ENCODE data around the gene STK32C. TPM values are rescaled to one million over a fixed set of nuclear protein-coding genes. Genes with fewer than 3 reads are reported as not detected.

STK32C gene
- total and polyA plus RNA-seq, 2 donors (not counting 1 experiment from before 2014, with no cell fraction given): 9.9 to 16.8 TPM

DNA sequence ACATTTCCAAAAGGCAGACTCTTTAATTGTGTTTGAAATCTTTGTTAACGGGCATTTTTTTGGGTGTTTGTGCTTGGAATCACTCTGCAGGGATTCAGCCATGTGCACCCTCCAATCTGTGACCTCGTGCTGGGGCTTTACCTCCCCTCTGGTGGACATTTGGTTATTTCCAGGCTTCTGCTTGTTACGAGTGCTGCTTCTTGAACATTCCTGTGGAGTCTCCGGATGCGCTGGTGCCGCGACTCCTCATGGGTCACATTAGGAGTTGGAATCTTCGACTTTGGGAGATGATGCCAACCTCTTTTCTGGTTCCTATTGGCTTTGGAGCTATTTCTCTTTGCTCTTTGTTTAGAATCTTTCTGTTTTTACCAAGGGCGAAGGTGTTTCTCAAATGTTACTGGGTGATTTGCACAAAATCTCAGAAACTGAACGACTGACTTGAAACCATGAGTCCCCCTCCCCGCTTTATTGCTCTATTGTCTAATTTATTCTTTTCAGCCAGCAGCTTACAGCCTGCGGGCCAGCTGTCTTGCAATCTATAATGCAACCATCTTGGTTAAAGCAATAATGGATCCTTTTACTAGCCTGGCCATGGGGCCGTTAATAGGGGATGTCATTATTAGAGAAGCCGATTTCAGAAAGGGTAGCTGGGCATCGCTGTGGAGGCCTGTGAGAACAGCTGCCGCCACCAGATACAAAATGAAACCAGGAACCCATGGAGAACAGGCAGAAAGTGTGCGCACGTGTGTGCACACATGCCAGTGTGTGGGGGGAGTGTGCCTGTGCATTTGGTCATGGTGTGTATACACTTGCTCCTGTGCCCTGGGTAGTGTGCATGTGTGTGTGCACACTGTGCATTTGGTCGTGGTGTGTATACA is 130.9 kb downstream of the STK32C start:
- Histone ChIP-seq H3K4me2 (replicated peaks; ENCODE audit: low read depth, low read length, poor library complexity, severe bottlenecking) (peak overlapping the region; percentile 29), H3K36me3 (replicated peaks in 1 of 2; ENCODE audit: control extremely low read depth in 1 of 2, control insufficient read depth in 1 of 2, extremely low read depth in 1 of 2, insufficient read depth in 2 of 2, low read length in 1 of 2) (no peaks in the 10 kb centered on the region), H3K4me1 (ENCODE audit: control insufficient read depth in 2 of 2, insufficient read depth in 2 of 2, low read length in 2 of 2) (peaks cover 11 to 16% of the 10 kb centered on the region in 2 donors), H3K79me2 (ENCODE audit: control insufficient read depth, insufficient read depth, low read length) (no peaks in the 10 kb centered on the region), H2AFZ (ENCODE audit: insufficient read depth, low read depth, low read length, poor library complexity, severe bottlenecking) (no peak overlapping the region), H3K27ac (ENCODE audit: low read length in 2 of 2) (no peak overlapping the region), H3K9me3 (ENCODE audit: control extremely low read depth in 1 of 3, control insufficient read depth in 2 of 3, insufficient read depth in 1 of 3, low read length in 2 of 3) (peaks cover 0 to 8% (median 0%) of the 10 kb centered on the region in 3 donors), H3K27me3 (replicated peaks in 1 of 4; ENCODE audit: control extremely low read depth in 1 of 4, control insufficient read depth in 3 of 4, insufficient read depth in 4 of 4, low read length in 3 of 4) (peaks cover 0 to 42% (median 19%) of the 10 kb centered on the region in 4 experiments), H3K9ac (ENCODE audit: low read length) (no peak overlapping the region), H4K20me1 (ENCODE audit: control insufficient read depth, insufficient read depth, low read length, poor library complexity, severe bottlenecking) (no peaks in the 10 kb centered on the region), H3K4me3 (ENCODE audit: control extremely low read depth in 1 of 5, extremely low read depth in 1 of 5, insufficient read depth in 1 of 5, low read depth in 2 of 5, low read length in 4 of 5) (no peak overlapping the region)
- Mint-ChIP-seq H3K9me3 (ENCODE audit: insufficient read depth) (no peaks in the 10 kb centered on the region), H3K27ac (no peak overlapping the region), H3K4me1 (peaks cover 6% of the 10 kb centered on the region), H3K4me3 (no peak overlapping the region), H3K27me3 (peaks cover 35% of the 10 kb centered on the region)
- no peak for DNase-seq
- TF ChIP-seq CTCF (IDR thresholded peaks at IDR 0.05) (no peak), EZH2 (IDR thresholded peaks at IDR 0.05; ENCODE audit: borderline replicate concordance, insufficient read depth, low read depth, low read length, poor library complexity, severe bottlenecking) (no peak)
- POLR2A ChIA-PET: no interaction called here
- CTCF ChIA-PET: no interaction called here
- no peak for ATAC-seq (ENCODE audit: low read depth)
- intact Hi-C loops (cut with micrococcal nuclease): no loop called here
- WGBS (ENCODE audit: insufficient coverage): 72% methylated on average over 18 of the region's 19 CpGs

- intact Hi-C loops (cut with micrococcal nuclease): no loop called here
- H3K27ac Mint-ChIP-seq: no peak overlapping the region
- Histone ChIP-seq H2AFZ (ENCODE audit: insufficient read depth, low read depth, low read length, poor library complexity, severe bottlenecking) (no peak overlapping the region), H3K4me2 (replicated peaks; ENCODE audit: low read depth, low read length, poor library complexity, severe bottlenecking) (peak overlapping the region; percentile 29), H3K9me3 (ENCODE audit: control extremely low read depth in 1 of 3, control insufficient read depth in 2 of 3, insufficient read depth in 1 of 3, low read length in 2 of 3) (peaks cover 0 to 8% (median 0%) of the 10 kb centered on the region in 3 donors), H3K79me2 (ENCODE audit: control insufficient read depth, insufficient read depth, low read length) (no peaks in the 10 kb centered on the region), H3K27me3 (replicated peaks in 1 of 4; ENCODE audit: control extremely low read depth in 1 of 4, control insufficient read depth in 3 of 4, insufficient read depth in 4 of 4, low read length in 3 of 4) (peaks cover 0 to 42% (median 19%) of the 10 kb centered on the region in 4 experiments), H3K4me1 (ENCODE audit: control insufficient read depth in 2 of 2, insufficient read depth in 2 of 2, low read length in 2 of 2) (peaks cover 11 to 16% of the 10 kb centered on the region in 2 donors), H3K4me3 (ENCODE audit: control extremely low read depth in 1 of 5, extremely low read depth in 1 of 5, insufficient read depth in 1 of 5, low read depth in 2 of 5, low read length in 4 of 5) (no peak overlapping the region), H4K20me1 (ENCODE audit: control insufficient read depth, insufficient read depth, low read length, poor library complexity, severe bottlenecking) (no peaks in the 10 kb centered on the region), H3K27ac (ENCODE audit: low read length in 2 of 2) (no peak overlapping the region), H3K9ac (ENCODE audit: low read length) (no peak overlapping the region), H3K36me3 (replicated peaks in 1 of 2; ENCODE audit: control extremely low read depth in 1 of 2, control insufficient read depth in 1 of 2, extremely low read depth in 1 of 2, insufficient read depth in 2 of 2, low read length in 1 of 2) (no peaks in the 10 kb centered on the region)
- ATAC-seq (ENCODE audit: low read depth) (no peak), DNase-seq (no peak)
- CTCF ChIA-PET: no interaction called here
- no peak overlapping the region for H3K4me3 Mint-ChIP-seq
- H3K27me3 Mint-ChIP-seq: peaks cover 32% of the 10 kb centered on the region
- peaks cover 6% of the 10 kb centered on the region for H3K4me1 Mint-ChIP-seq
- no peaks in the 10 kb centered on the region for H3K9me3 Mint-ChIP-seq (ENCODE audit: insufficient read depth)
- POLR2A ChIA-PET: no interaction called here
- no peak for TF ChIP-seq CTCF (IDR thresholded peaks at IDR 0.05)
- TF ChIP-seq EZH2 (IDR thresholded peaks at IDR 0.05; ENCODE audit: borderline replicate concordance, insufficient read depth, low read depth, low read length, poor library complexity, severe bottlenecking): no peak
- 21% methylated on average over 15 of the region's 16 CpGs for WGBS (ENCODE audit: insufficient coverage)
Measured at GRCh38 chr10:132175907-132176581, 131.7 kb downstream of the STK32C start.

All from B cell (primary cell).